Nephron (organoid): ENCODE data around the gene MBOAT2.
"Not testable (repeated sequence)": the region's sequence is repeated elsewhere in the genome, so short reads cannot be mapped to it uniquely, and the experiment has no call there.

Experiments used
- H3K27ac Mint-ChIP-seq, 3 experiments: 2 replicates each; pipeline ENCODE4 v1.8.0; 2020; ENCODE audit warnings: mixed read lengths in 3 of 3, mild to moderate bottlenecking in 2 of 3, moderate library complexity in 1 of 3
- H3K27me3 Mint-ChIP-seq: 2 replicates; pipeline ENCODE4 v1.8.0; 2021; ENCODE audit warnings: low read depth, mild to moderate bottlenecking, moderate library complexity, mixed read lengths
- H3K36me3 Mint-ChIP-seq: 2 replicates; pipeline ENCODE4 v1.8.0; 2020; ENCODE audit warnings: low read depth, mixed read lengths
- H3K4me1 Mint-ChIP-seq: 2 replicates; pipeline ENCODE4 v1.8.0; 2020; ENCODE audit warnings: mixed read lengths
- H3K4me3 Mint-ChIP-seq, 3 experiments: 2 replicates each; pipeline ENCODE4 v1.8.0; 2020; ENCODE audit warnings: mild to moderate bottlenecking in 3 of 3, mixed read lengths in 3 of 3, moderate library complexity in 2 of 3
- H3K9me3 Mint-ChIP-seq: 2 replicates; pipeline ENCODE4 v1.8.0; 2020; ENCODE audit warnings: mixed read lengths
- CTCF ChIP-seq, 3 experiments: fragments of 200-600 bp; sonication (generic); IDR thresholded peaks; one replicate each; pipeline ENCODE4 v1.5.0; 2021; ENCODE audit warnings: antibody characterized with exemption in 3 of 3; ENCODE audit not compliant: unreplicated experiment in 3 of 3

Gene MBOAT2

GRCh38 chr2:8974016-8974415 lies 29.5 kb downstream of the MBOAT2 start:
- Mint-ChIP-seq H3K4me1 (no peaks in the 10 kb centered on the region), H3K4me3 (no peak overlapping the region), H3K9me3 (peaks cover 14% of the 10 kb centered on the region), H3K36me3 (peaks cover 20% of the 10 kb centered on the region), H3K27ac (no peak overlapping the region), H3K27me3 (no peaks in the 10 kb centered on the region)
- TF ChIP-seq CTCF (IDR thresholded peaks at IDR 0.05; ENCODE audit: unreplicated experiment in 3 of 3): no peak

GRCh38 chr2:8973017-8973416 lies 30.5 kb downstream of the MBOAT2 start:
- H3K9me3 Mint-ChIP-seq: peaks cover 20% of the 10 kb centered on the region
- H3K36me3 Mint-ChIP-seq: peaks cover 27% of the 10 kb centered on the region
- H3K4me3 Mint-ChIP-seq, H3K27me3 Mint-ChIP-seq, H3K4me1 Mint-ChIP-seq, H3K27ac Mint-ChIP-seq: not testable (repeated sequence)

- not testable (repeated sequence) for H3K4me3 Mint-ChIP-seq, H3K4me1 Mint-ChIP-seq, H3K27me3 Mint-ChIP-seq, H3K27ac Mint-ChIP-seq
- Mint-ChIP-seq H3K9me3 (peaks cover 20% of the 10 kb centered on the region), H3K36me3 (peaks cover 30% of the 10 kb centered on the region)
Observed at GRCh38 chr2:8972535-8972934, 30.9 kb downstream of the MBOAT2 start.

GRCh38 chr2:8969348-8969747 lies 34.1 kb downstream of the MBOAT2 start:
- H3K4me3 Mint-ChIP-seq, H3K27me3 Mint-ChIP-seq, H3K4me1 Mint-ChIP-seq, H3K27ac Mint-ChIP-seq: not testable (repeated sequence)
- Mint-ChIP-seq H3K36me3 (peaks cover 36% of the 10 kb centered on the region), H3K9me3 (peaks cover 24% of the 10 kb centered on the region)

GRCh38 chr2:8966123-8966908 lies 37.2 kb downstream of the MBOAT2 start:
- TF ChIP-seq CTCF (IDR thresholded peaks at IDR 0.05; ENCODE audit: unreplicated experiment in 3 of 3): no peak
- H3K36me3 Mint-ChIP-seq: peaks cover 39% of the 10 kb centered on the region
- H3K9me3 Mint-ChIP-seq: peaks cover 24% of the 10 kb centered on the region
- H3K4me3 Mint-ChIP-seq: no peak overlapping the region
- H3K27ac Mint-ChIP-seq: no peak overlapping the region
- H3K27me3 Mint-ChIP-seq: no peaks in the 10 kb centered on the region
- no peaks in the 10 kb centered on the region for H3K4me1 Mint-ChIP-seq

- Mint-ChIP-seq H3K27me3 (no peaks in the 10 kb centered on the region), H3K27ac (no peak overlapping the region), H3K36me3 (peaks cover 30% of the 10 kb centered on the region), H3K4me3 (no peak overlapping the region), H3K4me1 (no peaks in the 10 kb centered on the region), H3K9me3 (peaks cover 21% of the 10 kb centered on the region)
- no peak for TF ChIP-seq CTCF (IDR thresholded peaks at IDR 0.05; ENCODE audit: unreplicated experiment in 3 of 3)
Observed at GRCh38 chr2:8965216-8965969, 38.1 kb downstream of the MBOAT2 start.

- no peak for TF ChIP-seq CTCF (IDR thresholded peaks at IDR 0.05; ENCODE audit: unreplicated experiment in 3 of 3)
Observed at GRCh38 chr2:8962890-8963289, 40.6 kb downstream of the MBOAT2 start.

More at GRCh38 chr2:8962890-8963289, 40.6 kb downstream of the MBOAT2 start:
- H3K9me3 Mint-ChIP-seq: peaks cover 5% of the 10 kb centered on the region
- no peaks in the 10 kb centered on the region for H3K4me1 Mint-ChIP-seq
- H3K36me3 Mint-ChIP-seq: peaks cover 12% of the 10 kb centered on the region
- H3K27ac Mint-ChIP-seq: no peak overlapping the region
- H3K27me3 Mint-ChIP-seq: no peaks in the 10 kb centered on the region
- no peak overlapping the region for H3K4me3 Mint-ChIP-seq
